ENCODE data around the gene BCAS2.

BCAS2 gene

GRCh38 chr1:114549137-114549536 is 32.3 kb downstream of the BCAS2 start:
- DNase-seq (ENCODE audit: low read depth): peak; percentile 7
- no peak overlapping the region for H3K4me3 ChIP-seq (replicated peaks; ENCODE audit: low read depth, low read length)
- no peak for TF ChIP-seq CTCF (IDR thresholded peaks at IDR 0.05; ENCODE audit: low read length, missing control alignments)

GRCh38 chr1:114547076-114547475 is 34.3 kb downstream of the BCAS2 start:
- no peak overlapping the region for H3K4me3 ChIP-seq (replicated peaks; ENCODE audit: low read depth, low read length)
- DNase-seq (ENCODE audit: low read depth): no peak
- TF ChIP-seq CTCF (IDR thresholded peaks at IDR 0.05; ENCODE audit: low read length, missing control alignments): no peak

- TF ChIP-seq CTCF (IDR thresholded peaks at IDR 0.05; ENCODE audit: low read length, missing control alignments): no peak
- H3K4me3 ChIP-seq (replicated peaks; ENCODE audit: low read depth, low read length): no peak overlapping the region
- no peak for DNase-seq (ENCODE audit: low read depth)
Measured at GRCh38 chr1:114545796-114546195, 35.6 kb downstream of the BCAS2 start.

- no peak for TF ChIP-seq CTCF (IDR thresholded peaks at IDR 0.05; ENCODE audit: low read length, missing control alignments)
- H3K4me3 ChIP-seq (replicated peaks; ENCODE audit: low read depth, low read length): no peak overlapping the region
- DNase-seq (ENCODE audit: low read depth): no peak
Measured at GRCh38 chr1:114545315-114545714, 36.1 kb downstream of the BCAS2 start.

GRCh38 chr1:114540821-114541220 is 40.6 kb downstream of the BCAS2 start:
- DNase-seq (ENCODE audit: low read depth): no peak
- no peak overlapping the region for H3K4me3 ChIP-seq (replicated peaks; ENCODE audit: low read depth, low read length)
- no peak for TF ChIP-seq CTCF (IDR thresholded peaks at IDR 0.05; ENCODE audit: low read length, missing control alignments)

GRCh38 chr1:114540272-114540671 is 41.1 kb downstream of the BCAS2 start:
- DNase-seq (ENCODE audit: low read depth): no peak
- TF ChIP-seq CTCF (IDR thresholded peaks at IDR 0.05; ENCODE audit: low read length, missing control alignments): no peak
- no peak overlapping the region for H3K4me3 ChIP-seq (replicated peaks; ENCODE audit: low read depth, low read length)

GRCh38 chr1:114536043-114536442 is 45.4 kb downstream of the BCAS2 start:
- H3K4me3 ChIP-seq (replicated peaks; ENCODE audit: low read depth, low read length): no peak overlapping the region
- no peak for TF ChIP-seq CTCF (IDR thresholded peaks at IDR 0.05; ENCODE audit: low read length, missing control alignments)
- no peak for DNase-seq (ENCODE audit: low read depth)

Data from fibroblast of pulmonary artery (primary cell).